Esophagus muscularis mucosa (tissue), 4 donors: ENCODE results near the gene DRC7. TPM values are rescaled to one million over a fixed set of nuclear protein-coding genes. Genes with fewer than 3 reads are reported as not detected.
A peak's percentile ranks its signal among the peaks of the same experiment; 100 is the strongest.

Experiments
- DNase-seq: peaks from one replicate; pipeline ENCODE4 v3.0.0-alpha.2; 2017; ENCODE audit errors: extremely low spot score
- H3K27ac ChIP-seq, 4 donors: fragments of 200-600 bp; sonication (generic); replicated peaks in 1 of 4; 1 replicate in 3 of 4; 2 replicates in 1 of 4; pipeline ENCODE4 v1.5.1; 2016 to 2019; ENCODE audit warnings: mild to moderate bottlenecking in 1 of 4
- H3K27me3 ChIP-seq, 4 donors: fragments of 200-600 bp; sonication (generic); one replicate each; pipeline versions ENCODE4 v1.5.1 to v1.6.0; 2016 to 2019
- H3K36me3 ChIP-seq, 4 donors: fragments of 200-600 bp; sonication (generic); one replicate each; pipeline ENCODE4 v1.5.1; 2016 to 2019
- H3K4me1 ChIP-seq, 4 donors: fragments of 200-600 bp; sonication (generic); one replicate each; pipeline ENCODE4 v1.5.1; 2016 to 2019
- H3K4me3 ChIP-seq, 4 donors: fragments of 200-600 bp; sonication (generic); 1 replicate in 2 of 4; 2 replicates in 2 of 4; pipeline ENCODE4 v1.5.1; 2016 to 2019; ENCODE audit warnings: mild to moderate bottlenecking in 4 of 4, moderate library complexity in 1 of 4
- H3K9me3 ChIP-seq, 4 donors: fragments of 200-600 bp; sonication (generic); 1 replicate in 3 of 4; 2 replicates in 1 of 4; pipeline ENCODE4 v1.5.1; 2016 to 2019
- CTCF ChIP-seq, 3 experiments: fragments of 200-600 bp in 2 of 3; fragments of 450-650 bp in 1 of 3; sonication (generic) in 2 of 3; IDR thresholded peaks; one replicate each; pipeline ENCODE4 v1.5.1; 2017 to 2019; ENCODE audit warnings: antibody characterized with exemption in 3 of 3, mild to moderate bottlenecking in 2 of 3, moderate library complexity in 1 of 3
- EP300 ChIP-seq: sonication (generic); formaldehyde crosslinking; IDR thresholded peaks from one replicate; pipeline ENCODE4 v1.6.1; 2017; ENCODE audit warnings: antibody characterized with exemption
- POLR2A ChIP-seq: fragments of 450-650 bp; IDR thresholded peaks from one replicate; pipeline ENCODE4 v1.6.1; 2017; ENCODE audit warnings: antibody characterized with exemption, moderate library complexity, mild to moderate bottlenecking, low read depth
- POLR2AphosphoS5 ChIP-seq, 2 donors: sonication (generic); formaldehyde crosslinking; IDR thresholded peaks; one replicate each; pipeline ENCODE4 v1.6.1; 2017; ENCODE audit warnings: antibody characterized with exemption in 2 of 2
- WGBS: methylation state at CpG from one replicate; pipeline ENCODE4 v1.1.5; 2018; 5-methylcytosine and 5-hydroxymethylcytosine counted together
- intact Hi-C: fragments of 100-400 bp; cut with DNase I; formaldehyde crosslinking; loops from one replicate; pipeline ENCODE4 v1.15.1; 2023
- total RNA-seq, 4 donors: library from RNA; depleted of rRNA; stranded (reverse); fragments of >200 nt; gene quantifications; one replicate each; pipeline versions ENCODE4 v1.1.0 to v1.2.1, GENCODE V29; 2016

The DRC7 gene, protein sequence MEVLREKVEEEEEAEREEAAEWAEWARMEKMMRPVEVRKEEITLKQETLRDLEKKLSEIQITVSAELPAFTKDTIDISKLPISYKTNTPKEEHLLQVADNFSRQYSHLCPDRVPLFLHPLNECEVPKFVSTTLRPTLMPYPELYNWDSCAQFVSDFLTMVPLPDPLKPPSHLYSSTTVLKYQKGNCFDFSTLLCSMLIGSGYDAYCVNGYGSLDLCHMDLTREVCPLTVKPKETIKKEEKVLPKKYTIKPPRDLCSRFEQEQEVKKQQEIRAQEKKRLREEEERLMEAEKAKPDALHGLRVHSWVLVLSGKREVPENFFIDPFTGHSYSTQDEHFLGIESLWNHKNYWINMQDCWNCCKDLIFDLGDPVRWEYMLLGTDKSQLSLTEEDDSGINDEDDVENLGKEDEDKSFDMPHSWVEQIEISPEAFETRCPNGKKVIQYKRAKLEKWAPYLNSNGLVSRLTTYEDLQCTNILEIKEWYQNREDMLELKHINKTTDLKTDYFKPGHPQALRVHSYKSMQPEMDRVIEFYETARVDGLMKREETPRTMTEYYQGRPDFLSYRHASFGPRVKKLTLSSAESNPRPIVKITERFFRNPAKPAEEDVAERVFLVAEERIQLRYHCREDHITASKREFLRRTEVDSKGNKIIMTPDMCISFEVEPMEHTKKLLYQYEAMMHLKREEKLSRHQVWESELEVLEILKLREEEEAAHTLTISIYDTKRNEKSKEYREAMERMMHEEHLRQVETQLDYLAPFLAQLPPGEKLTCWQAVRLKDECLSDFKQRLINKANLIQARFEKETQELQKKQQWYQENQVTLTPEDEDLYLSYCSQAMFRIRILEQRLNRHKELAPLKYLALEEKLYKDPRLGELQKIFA
- total RNA-seq, result under 1 TPM in 2 of 4 donors, not detected in 2; under 0.01 to 0.17 TPM

- no peak within 1 kb of the TSS for H3K27ac ChIP-seq
- peaks cover 0 to 15% (median 0%) of the 10 kb centered on the region in 4 donors for H3K27me3 ChIP-seq
- DNase-seq, result no peak
- peak within 1 kb of the TSS in 3 of 4 donors; percentile 9 to 21 (median 18) for H3K4me3 ChIP-seq
- no peaks in the 10 kb centered on the region for H3K36me3 ChIP-seq
- H3K9me3 ChIP-seq, result no peaks in the 10 kb centered on the region
- TF ChIP-seq CTCF (IDR thresholded peaks at IDR 0.05), result no peak
- no peak for TF ChIP-seq POLR2A
- TF ChIP-seq EP300, result no peak
- TF ChIP-seq POLR2AphosphoS5 (IDR thresholded peaks at IDR 0.05), result no peak
- WGBS, result 45% methylated on average over 6 of the region's 8 CpGs
- peaks cover 0 to 4% (median 0%) of the 10 kb centered on the region in 4 donors for H3K4me1 ChIP-seq
- intact Hi-C loops, result no loop called here
These were observed at the start of gene DRC7 for GRCh38 chr16:57694725-57695679. Gene DRC7, plus strand, starts transcription at chr16:57694806. Its CDS starts 3,144 bp downstream, at chr16:57697950.

DNA sequence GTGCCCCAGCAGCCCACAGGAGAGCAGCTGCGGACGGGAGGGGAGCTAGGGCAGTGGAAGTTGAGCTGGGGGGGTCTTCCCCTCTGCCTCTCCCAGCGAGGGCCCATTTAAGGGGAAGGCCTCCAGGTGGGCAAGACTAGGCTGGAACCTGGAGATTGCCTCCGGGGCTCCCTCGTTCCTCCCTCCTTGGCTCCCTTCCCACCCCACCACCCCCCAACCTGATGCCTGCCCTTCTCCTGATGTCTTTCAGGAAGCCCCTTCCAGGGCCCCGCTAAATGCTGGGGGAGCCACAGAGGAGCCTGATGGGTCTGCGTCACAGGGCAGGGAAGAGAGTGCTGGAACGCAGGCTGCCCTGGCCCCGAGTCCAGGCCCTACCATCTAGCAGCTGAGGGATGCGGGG is 49.4 kb upstream of the DRC7 start:
- Histone ChIP-seq H3K4me1 (peaks cover 24 to 54% (median 38%) of the 10 kb centered on the region in 4 donors), H3K27me3 (peaks cover 0 to 47% (median 0%) of the 10 kb centered on the region in 4 donors), H3K4me3 (no peak overlapping the region), H3K27ac (peak overlapping the region; percentile 10 to 68 (median 44)), H3K36me3 (peaks cover 0 to 15% (median 0%) of the 10 kb centered on the region in 4 donors), H3K9me3 (no peaks in the 10 kb centered on the region)
- DNase-seq, result no peak
- intact Hi-C loops, result loop anchor here (5.0 kb wide), 2 partner anchors 53 to 68 kb away; no protein-coding TSS in a partner anchor
- no peak for TF ChIP-seq CTCF (IDR thresholded peaks at IDR 0.05)
- TF ChIP-seq EP300, result no peak
- no peak for TF ChIP-seq POLR2AphosphoS5 (IDR thresholded peaks at IDR 0.05)
- TF ChIP-seq POLR2A, result no peak
- WGBS, result 38% methylated on average over 2 of the region's 10 CpGs

DNA sequence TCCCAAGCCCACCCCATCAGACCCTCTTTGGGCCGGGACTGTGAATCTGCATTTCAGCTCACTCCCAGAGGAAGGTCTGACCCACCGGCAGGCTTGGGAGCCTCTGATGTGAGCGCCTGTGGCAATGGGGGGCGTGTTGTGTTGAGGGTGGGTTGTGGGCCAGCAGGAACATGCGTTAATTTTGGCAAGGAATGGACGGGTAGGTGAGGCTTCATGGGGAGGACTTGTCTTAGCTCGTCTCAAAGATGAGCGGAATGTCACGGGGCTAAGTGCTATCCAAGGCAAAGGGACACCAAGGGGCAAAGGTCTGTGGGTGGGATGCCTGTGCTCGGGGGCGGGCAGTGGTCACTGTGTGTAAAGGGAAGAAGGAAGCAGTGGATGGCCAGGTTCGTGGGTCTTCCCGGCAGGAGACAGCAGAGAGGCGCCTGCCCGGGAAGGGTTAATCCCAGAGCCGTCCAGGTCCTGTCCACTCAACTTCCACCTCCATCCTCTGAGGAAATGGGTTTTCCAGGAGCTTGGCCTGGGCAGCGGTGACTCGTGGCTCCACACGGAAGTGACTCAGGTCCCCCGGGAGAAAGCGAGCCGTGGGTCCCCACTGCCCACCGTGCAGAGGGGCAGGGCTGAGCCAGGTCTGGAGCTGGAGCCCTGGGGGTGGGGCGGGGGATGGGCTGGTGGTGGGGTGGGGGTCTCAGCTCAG is 48.8 kb upstream of the DRC7 start:
- intact Hi-C loops, result loop anchor here (5.0 kb wide), 2 partner anchors 54 to 69 kb away; no protein-coding TSS in a partner anchor
- TF ChIP-seq POLR2A, result no peak
- peak in 1 of 2 donors; percentile 27 for TF ChIP-seq POLR2AphosphoS5 (IDR thresholded peaks at IDR 0.05)
- WGBS, result 45% methylated on average over 23 of the region's 24 CpGs
- peaks cover 0 to 51% (median 0%) of the 10 kb centered on the region in 4 donors for H3K27me3 ChIP-seq
- H3K36me3 ChIP-seq, result peaks cover 0 to 19% (median 0%) of the 10 kb centered on the region in 4 donors
- no peak overlapping the region for H3K4me3 ChIP-seq
- DNase-seq, result no peak
- H3K9me3 ChIP-seq, result no peaks in the 10 kb centered on the region
- peak overlapping the region; percentile 55 to 68 (median 60) for H3K27ac ChIP-seq
- H3K4me1 ChIP-seq, result peaks cover 24 to 48% (median 38%) of the 10 kb centered on the region in 4 donors

- no peak for DNase-seq
- peaks cover 0 to 57% (median 0%) of the 10 kb centered on the region in 4 donors for H3K27me3 ChIP-seq
- no peak for TF ChIP-seq POLR2AphosphoS5 (IDR thresholded peaks at IDR 0.05)
- TF ChIP-seq CTCF (IDR thresholded peaks at IDR 0.05), result no peak
- TF ChIP-seq POLR2A, result no peak
- TF ChIP-seq EP300, result no peak
- H3K36me3 ChIP-seq, result peaks cover 0 to 26% (median 3%) of the 10 kb centered on the region in 4 donors
- no peak overlapping the region for H3K4me3 ChIP-seq
- peaks cover 24 to 46% (median 38%) of the 10 kb centered on the region in 4 donors for H3K4me1 ChIP-seq
- H3K9me3 ChIP-seq, result no peaks in the 10 kb centered on the region
- 85% methylated on average over 13 of the region's 14 CpGs for WGBS
- H3K27ac ChIP-seq, result peak overlapping the region; percentile 55 to 68 (median 60)
- intact Hi-C loops, result loop anchor here (5.0 kb wide), 2 partner anchors 54 to 69 kb away; no protein-coding TSS in a partner anchor
These were observed 48.1 kb upstream of the DRC7 start for GRCh38 chr16:57646388-57647039.
